GM12872 (cell line): ENCODE measurements around the gene HIGD2A.

Experiments
- CTCF ChIP-seq: IDR thresholded peaks from 3 replicates; pipeline ENCODE4 v1.5.1; 2011; ENCODE audit warnings: low read depth, mild to moderate bottlenecking, low read length, moderate library complexity; ENCODE audit not compliant: insufficient read depth

The HIGD2A gene

GRCh38 chr5:176425791-176426190 lies 37.2 kb downstream of the HIGD2A start:
- no peak for TF ChIP-seq CTCF

GRCh38 chr5:176426876-176427275 lies 38.3 kb downstream of the HIGD2A start:
- no peak for TF ChIP-seq CTCF

DNA sequence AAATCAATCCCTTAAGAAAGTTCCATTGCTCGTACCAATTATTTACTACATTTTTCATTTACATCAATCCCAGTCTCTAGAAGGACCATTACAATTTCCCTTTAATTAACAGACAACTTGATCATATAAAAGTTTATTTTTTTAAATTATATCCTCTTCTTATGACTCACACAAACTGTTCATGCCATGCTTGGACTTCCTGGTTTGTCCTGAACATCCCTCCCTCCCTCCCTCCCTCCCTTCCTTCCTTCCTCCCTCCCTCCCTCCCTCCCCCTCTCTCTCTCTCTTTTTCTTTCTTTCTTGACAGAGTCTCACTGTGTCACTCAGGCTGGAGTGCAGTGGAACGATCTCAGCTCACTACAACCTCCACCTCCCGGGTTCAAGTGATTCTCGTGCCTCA lies 39.4 kb downstream of the HIGD2A start:
- no peak for TF ChIP-seq CTCF

GRCh38 chr5:176429972-176430371 lies 41.4 kb downstream of the HIGD2A start:
- no peak for TF ChIP-seq CTCF

DNA sequence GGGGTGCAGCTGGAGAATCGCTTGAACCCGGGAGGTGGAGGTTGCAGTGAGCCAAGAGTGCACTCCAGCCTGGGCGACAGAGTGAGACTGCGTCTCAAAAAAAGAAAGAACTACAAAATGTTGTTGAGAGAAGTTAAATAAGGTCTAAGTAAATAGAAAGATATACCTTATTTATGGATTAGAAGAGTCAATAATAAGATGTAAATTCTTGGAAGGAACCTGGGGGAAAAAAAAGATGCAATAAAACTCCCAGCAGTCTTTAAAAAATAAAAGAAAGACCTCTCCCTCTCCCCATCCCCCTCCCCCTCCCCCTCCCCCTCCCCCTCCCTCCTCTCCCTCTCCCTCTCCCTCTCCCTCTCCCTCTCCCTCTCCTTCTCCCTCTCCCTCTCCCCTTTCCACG lies 44.2 kb downstream of the HIGD2A start:
- TF ChIP-seq CTCF = no peak

GRCh38 chr5:176436656-176437055 lies 48.1 kb downstream of the HIGD2A start:
- TF ChIP-seq CTCF = no peak

DNA sequence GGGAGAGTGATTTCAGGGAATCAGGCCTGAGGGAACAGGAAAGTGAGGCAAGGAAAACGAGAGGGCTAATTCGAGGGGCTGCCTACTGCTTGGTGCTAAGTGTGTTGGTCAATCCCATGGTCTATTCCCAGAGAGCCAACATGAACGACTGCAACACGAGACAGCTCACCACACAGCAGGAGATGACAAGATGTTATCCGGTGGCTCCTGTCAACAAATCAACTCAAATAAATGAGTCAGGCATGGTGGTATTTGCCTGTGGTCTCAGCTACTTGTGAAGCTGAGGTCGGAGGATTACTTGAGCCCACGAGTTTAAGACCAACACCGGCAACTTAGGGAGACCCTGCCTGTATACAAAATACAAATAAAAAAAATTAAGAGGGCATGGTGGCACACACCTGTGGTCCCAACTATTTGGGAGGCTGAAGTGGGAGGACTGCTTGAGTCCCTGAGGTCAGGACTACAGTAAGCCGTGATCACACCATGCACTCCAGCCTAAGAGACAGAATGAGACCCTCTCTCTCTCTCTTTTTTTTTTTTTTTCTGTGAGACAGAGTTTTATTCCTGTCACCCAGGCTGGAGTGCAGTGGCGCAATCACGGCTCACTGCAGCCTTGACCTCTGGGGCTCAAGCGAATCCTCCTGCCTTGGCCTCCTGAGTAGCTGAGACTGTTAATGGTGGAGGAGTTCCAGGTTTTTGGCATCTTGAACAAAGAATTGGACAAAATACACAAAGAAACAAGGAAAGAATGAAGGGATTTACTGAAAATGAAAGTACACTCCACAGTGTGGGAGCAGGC lies 50.6 kb downstream of the HIGD2A start:
- TF ChIP-seq CTCF = no peak
